ENCODE results near the gene SLC18A2. TPM values are rescaled to one million over a fixed set of nuclear protein-coding genes. Genes with fewer than 3 reads are reported as not detected.

The SLC18A2 gene
- total RNA-seq, 2 donors from 2014 or later, result 0.24 TPM

DNA sequence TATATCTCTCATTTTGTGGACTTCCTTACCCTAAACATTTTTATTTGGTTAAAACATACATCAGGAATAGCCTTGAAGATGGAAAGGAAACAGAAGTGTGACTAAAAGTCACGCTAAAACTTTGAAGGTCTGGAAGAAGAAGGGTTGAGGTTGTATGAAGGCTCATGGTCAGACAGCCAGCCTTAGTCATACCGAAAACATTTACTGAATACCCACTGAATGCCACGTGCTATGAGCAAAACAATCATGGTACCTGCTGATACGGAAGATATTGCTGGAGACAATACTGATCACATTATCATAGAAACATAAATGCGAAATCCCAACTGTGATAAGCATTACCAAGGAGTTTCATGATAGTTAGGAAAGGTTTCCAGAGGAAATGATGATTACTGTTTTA is 70.3 kb downstream of the SLC18A2 start:
- Mint-ChIP-seq H3K27ac (no peak overlapping the region), H3K36me3 (ENCODE audit: low read depth) (peaks cover 13% of the 10 kb centered on the region), H3K4me1 (peaks cover 9% of the 10 kb centered on the region), H3K9me3 (no peaks in the 10 kb centered on the region), H3K27me3 (ENCODE audit: insufficient read depth) (no peaks in the 10 kb centered on the region), H3K4me3 (no peak overlapping the region)
- no peaks in the 10 kb centered on the region for H3K27me3 ChIP-seq (ENCODE audit: control insufficient read depth, insufficient read depth, low read length, poor library complexity, severe bottlenecking)
- H3K4me3 ChIP-seq (ENCODE audit: low read length), result no peak overlapping the region
- no peak overlapping the region for H3K27ac ChIP-seq (ENCODE audit: low read depth, low read length)
- no peaks in the 10 kb centered on the region for H3K9me3 ChIP-seq (ENCODE audit: control insufficient read depth, low read length)
- H3K36me3 ChIP-seq (ENCODE audit: control insufficient read depth, insufficient read depth, low read length), result peaks cover 12% of the 10 kb centered on the region
- 96 to 100% methylated on average over 3 to 5 of the region's 5 CpGs for WGBS, 2 experiments (ENCODE audit: insufficient coverage in 1 of 2, insufficient read length in 1 of 2)
- H3K9ac ChIP-seq (ENCODE audit: extremely low read depth, low read length, poor library complexity, severe bottlenecking), result no peak overlapping the region
- no peak for DNase-seq
- TF ChIP-seq, protein P1, sequence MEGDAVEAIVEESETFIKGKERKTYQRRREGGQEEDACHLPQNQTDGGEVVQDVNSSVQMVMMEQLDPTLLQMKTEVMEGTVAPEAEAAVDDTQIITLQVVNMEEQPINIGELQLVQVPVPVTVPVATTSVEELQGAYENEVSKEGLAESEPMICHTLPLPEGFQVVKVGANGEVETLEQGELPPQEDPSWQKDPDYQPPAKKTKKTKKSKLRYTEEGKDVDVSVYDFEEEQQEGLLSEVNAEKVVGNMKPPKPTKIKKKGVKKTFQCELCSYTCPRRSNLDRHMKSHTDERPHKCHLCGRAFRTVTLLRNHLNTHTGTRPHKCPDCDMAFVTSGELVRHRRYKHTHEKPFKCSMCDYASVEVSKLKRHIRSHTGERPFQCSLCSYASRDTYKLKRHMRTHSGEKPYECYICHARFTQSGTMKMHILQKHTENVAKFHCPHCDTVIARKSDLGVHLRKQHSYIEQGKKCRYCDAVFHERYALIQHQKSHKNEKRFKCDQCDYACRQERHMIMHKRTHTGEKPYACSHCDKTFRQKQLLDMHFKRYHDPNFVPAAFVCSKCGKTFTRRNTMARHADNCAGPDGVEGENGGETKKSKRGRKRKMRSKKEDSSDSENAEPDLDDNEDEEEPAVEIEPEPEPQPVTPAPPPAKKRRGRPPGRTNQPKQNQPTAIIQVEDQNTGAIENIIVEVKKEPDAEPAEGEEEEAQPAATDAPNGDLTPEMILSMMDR (conservative IDR thresholded peaks at IDR 0.05), result no peak
- no peaks in the 10 kb centered on the region for H3K4me1 ChIP-seq (ENCODE audit: control insufficient read depth, insufficient read depth, low read length)

DNA sequence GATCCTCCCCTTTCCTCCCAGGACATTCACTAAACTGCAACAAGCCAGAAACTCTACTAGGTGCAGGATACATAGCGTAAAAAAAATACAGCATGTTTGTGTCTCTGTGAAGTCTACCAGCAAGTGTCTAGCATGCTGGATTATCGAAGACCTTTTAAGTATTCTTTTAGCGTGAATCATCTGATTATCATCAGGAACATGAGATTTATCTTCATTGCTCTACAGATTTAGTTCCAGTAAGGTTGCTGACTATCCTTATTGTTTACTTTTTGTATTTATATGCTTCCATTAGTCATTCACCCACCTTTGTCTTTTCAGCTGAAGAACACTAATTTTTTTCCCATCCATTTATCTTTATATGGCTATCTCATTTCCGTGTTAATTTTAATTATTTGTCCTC is 71.5 kb downstream of the SLC18A2 start:
- H3K27me3 Mint-ChIP-seq (ENCODE audit: insufficient read depth), result no peaks in the 10 kb centered on the region
- WGBS, 2 experiments (ENCODE audit: insufficient coverage in 1 of 2, insufficient read length in 1 of 2), result 93 to 94% methylated on average over 4 of the region's 4 CpGs
- H3K27ac ChIP-seq (ENCODE audit: low read depth, low read length), result no peak overlapping the region
- H3K4me3 ChIP-seq (ENCODE audit: low read length), result no peak overlapping the region
- no peaks in the 10 kb centered on the region for H3K9me3 ChIP-seq (ENCODE audit: control insufficient read depth, low read length)
- no peak overlapping the region for H3K27ac Mint-ChIP-seq
- H3K36me3 Mint-ChIP-seq (ENCODE audit: low read depth), result peaks cover 9% of the 10 kb centered on the region
- no peaks in the 10 kb centered on the region for H3K27me3 ChIP-seq (ENCODE audit: control insufficient read depth, insufficient read depth, low read length, poor library complexity, severe bottlenecking)
- no peaks in the 10 kb centered on the region for H3K9me3 Mint-ChIP-seq
- peaks cover 17% of the 10 kb centered on the region for H3K36me3 ChIP-seq (ENCODE audit: control insufficient read depth, insufficient read depth, low read length)
- no peak overlapping the region for H3K4me3 Mint-ChIP-seq
- DNase-seq, result no peak
- TF ChIP-seq, protein P1 (conservative IDR thresholded peaks at IDR 0.05), result no peak
- no peaks in the 10 kb centered on the region for H3K4me1 ChIP-seq (ENCODE audit: control insufficient read depth, insufficient read depth, low read length)
- H3K9ac ChIP-seq (ENCODE audit: extremely low read depth, low read length, poor library complexity, severe bottlenecking), result no peak overlapping the region
- peaks cover 9% of the 10 kb centered on the region for H3K4me1 Mint-ChIP-seq

DNA sequence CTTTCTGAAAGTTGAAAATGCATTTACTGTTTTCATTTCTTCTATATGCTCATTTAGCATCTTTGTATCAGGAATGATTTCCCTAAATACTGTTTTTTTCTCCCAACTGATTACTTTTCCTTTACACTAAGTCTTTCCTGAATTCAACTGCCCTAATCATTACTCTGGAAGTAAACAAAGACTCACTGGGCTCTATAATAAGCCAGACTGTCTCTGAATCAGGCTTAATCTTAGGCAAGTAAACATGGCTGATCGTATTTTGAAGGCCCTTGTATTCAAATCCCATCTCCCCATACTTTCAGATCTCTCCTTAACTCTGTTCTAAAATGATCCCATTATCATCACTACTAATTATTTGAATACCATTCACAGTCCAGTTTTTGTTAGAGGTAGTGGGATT is 72.7 kb downstream of the SLC18A2 start:
- Histone ChIP-seq H3K4me1 (ENCODE audit: control insufficient read depth, insufficient read depth, low read length) (no peaks in the 10 kb centered on the region), H3K27ac (ENCODE audit: low read depth, low read length) (no peak overlapping the region), H3K9me3 (ENCODE audit: control insufficient read depth, low read length) (no peaks in the 10 kb centered on the region), H3K9ac (ENCODE audit: extremely low read depth, low read length, poor library complexity, severe bottlenecking) (no peak overlapping the region), H3K27me3 (ENCODE audit: control insufficient read depth, insufficient read depth, low read length, poor library complexity, severe bottlenecking) (no peaks in the 10 kb centered on the region), H3K36me3 (ENCODE audit: control insufficient read depth, insufficient read depth, low read length) (peaks cover 27% of the 10 kb centered on the region), H3K4me3 (ENCODE audit: low read length) (no peak overlapping the region)
- 91% methylated on average over 1 of the region's 1 CpG; no CpG with 5 or more reads in 1 of the 2 experiments for WGBS, 2 experiments (ENCODE audit: insufficient coverage in 1 of 2, insufficient read length in 1 of 2)
- Mint-ChIP-seq H3K4me1 (peaks cover 9% of the 10 kb centered on the region), H3K36me3 (ENCODE audit: low read depth) (peaks cover 9% of the 10 kb centered on the region), H3K4me3 (no peak overlapping the region), H3K9me3 (no peaks in the 10 kb centered on the region), H3K27ac (no peak overlapping the region), H3K27me3 (ENCODE audit: insufficient read depth) (no peaks in the 10 kb centered on the region)
- no peak for DNase-seq
- TF ChIP-seq, protein P1 (conservative IDR thresholded peaks at IDR 0.05), result no peak

Data from endodermal cell (in vitro differentiated cells).